Peyer's patch (tissue), 4 donors: Measurements from ENCODE around the gene GDF9. TPM values are rescaled to one million over a fixed set of nuclear protein-coding genes. Genes with fewer than 3 reads are reported as not detected.

Experiments used
- DNase-seq, 3 donors: peaks; one replicate each; pipeline ENCODE4 v3.0.0-alpha.2; 2017 to 2019
- H3K27ac ChIP-seq, 4 donors: fragments of 200-600 bp; sonication (generic); one replicate each; pipeline ENCODE4 v1.5.1; 2016 to 2019
- H3K27me3 ChIP-seq, 2 donors: fragments of 200-600 bp; sonication (generic); one replicate each; pipeline ENCODE4 v1.5.1; 2019
- H3K36me3 ChIP-seq, 3 donors: fragments of 200-600 bp; sonication (generic); one replicate each; pipeline ENCODE4 v1.5.1; 2016 to 2019
- H3K4me1 ChIP-seq, 4 donors: fragments of 200-600 bp; sonication (generic); one replicate each; pipeline ENCODE4 v1.5.1; 2016 to 2019
- H3K4me3 ChIP-seq, 4 donors: fragments of 200-600 bp; sonication (generic); 1 replicate in 3 of 4; 2 replicates in 1 of 4; pipeline ENCODE4 v1.5.1; 2016 to 2019; ENCODE audit warnings: mild to moderate bottlenecking in 1 of 4
- H3K9me3 ChIP-seq, 4 donors: fragments of 200-600 bp; sonication (generic); one replicate each; pipeline ENCODE4 v1.5.1; 2016 to 2019; ENCODE audit warnings: mild to moderate bottlenecking in 1 of 4
- CTCF ChIP-seq, 6 experiments: fragments of 450-650 bp in 4 of 6; fragments of 200-600 bp in 2 of 6; sonication (generic) in 1 of 6; IDR thresholded peaks; one replicate each; pipeline ENCODE4 v1.5.1; 2017 to 2019; ENCODE audit warnings: antibody characterized with exemption in 6 of 6, mild to moderate bottlenecking in 3 of 6, moderate library complexity in 1 of 6
- POLR2A ChIP-seq, 2 donors: fragments of 450-650 bp; IDR thresholded peaks; one replicate each; pipeline ENCODE4 v1.5.1; 2017; ENCODE audit warnings: antibody characterized with exemption in 2 of 2, mild to moderate bottlenecking in 2 of 2, moderate library complexity in 2 of 2
- total RNA-seq, 4 donors: library from RNA; depleted of rRNA; stranded (reverse); fragments of >200 nt; gene quantifications; one replicate each; pipeline ENCODE4 v1.1.0, GENCODE V29; 2016

GDF9 gene
- total RNA-seq, 4 donors from 2014 or later: 0.66 TPM; not detected in 3

DNA sequence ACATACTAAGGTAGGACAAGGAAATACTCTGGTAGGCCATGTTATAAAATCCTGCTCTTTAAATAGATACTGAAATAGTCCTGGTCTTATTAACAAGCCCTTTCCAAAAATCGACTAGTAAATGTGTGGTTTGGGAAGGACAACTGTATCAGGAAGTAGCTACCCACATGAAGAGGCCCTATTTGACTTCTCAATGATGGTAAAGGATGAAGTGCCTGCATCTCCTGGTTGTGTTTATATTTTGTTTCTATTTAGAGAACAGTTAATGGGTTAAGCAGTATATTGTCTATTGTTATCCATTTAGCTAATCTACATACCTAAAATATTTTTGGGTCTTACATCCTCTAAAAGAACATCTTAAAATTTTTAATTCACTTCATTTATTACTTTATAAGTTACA is 12.5 kb downstream of the GDF9 start:
- H3K4me3 ChIP-seq: no peak overlapping the region
- H3K27ac ChIP-seq: no peak overlapping the region
- H3K4me1 ChIP-seq: no peaks in the 10 kb centered on the region
- no peaks in the 10 kb centered on the region for H3K9me3 ChIP-seq
- TF ChIP-seq CTCF (IDR thresholded peaks at IDR 0.05): no peak
- no peak for TF ChIP-seq POLR2A (IDR thresholded peaks at IDR 0.05)
- H3K36me3 ChIP-seq: no peaks in the 10 kb centered on the region
- no peak for DNase-seq
- H3K27me3 ChIP-seq: no peaks in the 10 kb centered on the region

DNA sequence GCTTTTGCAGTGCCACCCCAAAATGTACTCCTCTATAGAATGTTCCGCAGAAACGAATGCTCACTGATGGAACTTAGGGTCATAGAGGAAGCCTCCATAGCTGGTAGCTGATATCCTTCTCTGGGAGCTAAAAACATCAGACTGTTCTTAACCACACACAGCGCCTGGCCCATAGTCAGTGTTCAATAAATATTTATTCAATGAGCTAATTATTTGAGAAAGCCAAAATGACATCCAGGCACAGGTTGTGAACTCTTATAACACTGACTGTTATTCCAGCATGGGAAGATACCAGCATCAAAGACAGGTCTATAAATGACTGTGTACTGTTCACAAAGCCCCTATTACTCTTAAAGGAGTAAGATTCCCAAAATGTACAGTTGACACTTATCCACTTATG is 12.9 kb downstream of the GDF9 start:
- Histone ChIP-seq H3K27ac (no peak overlapping the region), H3K36me3 (no peaks in the 10 kb centered on the region), H3K4me3 (no peak overlapping the region), H3K4me1 (no peaks in the 10 kb centered on the region), H3K9me3 (no peaks in the 10 kb centered on the region), H3K27me3 (no peaks in the 10 kb centered on the region)
- no peak for TF ChIP-seq POLR2A (IDR thresholded peaks at IDR 0.05)
- no peak for TF ChIP-seq CTCF (IDR thresholded peaks at IDR 0.05)
- no peak for DNase-seq

DNA sequence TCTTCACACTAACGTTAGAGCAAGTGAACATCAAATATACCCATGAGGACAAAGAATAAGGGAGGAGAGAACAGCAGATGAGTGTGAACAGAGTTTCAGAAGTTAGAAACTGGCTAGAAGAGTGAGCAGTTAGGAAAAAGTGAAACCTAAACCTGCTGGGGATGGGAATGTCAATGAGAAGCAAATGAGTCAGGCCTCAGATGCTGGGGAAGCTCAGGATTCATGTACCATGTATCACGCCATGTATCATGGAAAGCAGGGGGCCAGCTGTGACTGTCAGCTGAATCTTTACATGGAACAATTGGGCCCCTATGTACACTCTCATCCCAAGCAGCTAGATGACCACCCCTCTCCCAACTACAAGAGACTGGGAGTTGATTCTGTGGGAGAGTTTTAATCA is 16.2 kb downstream of the GDF9 start:
- TF ChIP-seq CTCF (IDR thresholded peaks at IDR 0.05) (no peak), POLR2A (IDR thresholded peaks at IDR 0.05) (no peak)
- no peak overlapping the region for H3K27ac ChIP-seq

GRCh38 chr5:132849347-132849746 is 16.9 kb downstream of the GDF9 start:
- TF ChIP-seq POLR2A (IDR thresholded peaks at IDR 0.05): no peak
- no peak for TF ChIP-seq CTCF (IDR thresholded peaks at IDR 0.05)
- Histone ChIP-seq H3K27ac (no peak overlapping the region), H3K4me3 (no peak overlapping the region), H3K27me3 (no peaks in the 10 kb centered on the region), H3K4me1 (no peaks in the 10 kb centered on the region), H3K36me3 (no peaks in the 10 kb centered on the region), H3K9me3 (no peaks in the 10 kb centered on the region)
- no peak for DNase-seq

More for the DNA sequence above, 16.2 kb downstream of the GDF9 start:
- H3K4me3 ChIP-seq: no peak overlapping the region
- H3K9me3 ChIP-seq: no peaks in the 10 kb centered on the region
- H3K36me3 ChIP-seq: no peaks in the 10 kb centered on the region
- no peak for DNase-seq
- H3K4me1 ChIP-seq: no peaks in the 10 kb centered on the region
- H3K27me3 ChIP-seq: no peaks in the 10 kb centered on the region

DNA sequence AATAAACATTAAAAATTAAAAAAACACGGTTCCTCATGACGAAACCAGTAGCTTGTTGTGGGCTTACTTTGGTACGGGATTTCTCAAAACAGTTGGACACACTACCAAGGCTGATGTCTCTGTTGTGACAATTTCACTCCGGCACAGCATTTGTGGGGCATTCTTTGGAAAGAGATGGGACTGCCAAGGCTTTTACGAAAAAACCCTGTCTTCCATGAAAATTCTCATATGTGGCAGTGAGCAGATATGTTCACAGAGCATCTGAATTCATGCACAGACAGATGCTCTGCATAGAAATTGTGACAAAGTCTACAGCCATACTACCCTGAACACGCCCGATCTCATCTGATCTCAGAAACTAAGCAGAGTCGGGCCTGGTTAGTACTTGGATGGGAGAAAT is 18.0 kb downstream of the GDF9 start:
- TF ChIP-seq POLR2A (IDR thresholded peaks at IDR 0.05) (no peak), CTCF (IDR thresholded peaks at IDR 0.05) (no peak)
- Histone ChIP-seq H3K9me3 (no peaks in the 10 kb centered on the region), H3K36me3 (no peaks in the 10 kb centered on the region), H3K27me3 (no peaks in the 10 kb centered on the region), H3K4me1 (no peaks in the 10 kb centered on the region), H3K4me3 (no peak overlapping the region), H3K27ac (no peak overlapping the region)
- no peak for DNase-seq

DNA sequence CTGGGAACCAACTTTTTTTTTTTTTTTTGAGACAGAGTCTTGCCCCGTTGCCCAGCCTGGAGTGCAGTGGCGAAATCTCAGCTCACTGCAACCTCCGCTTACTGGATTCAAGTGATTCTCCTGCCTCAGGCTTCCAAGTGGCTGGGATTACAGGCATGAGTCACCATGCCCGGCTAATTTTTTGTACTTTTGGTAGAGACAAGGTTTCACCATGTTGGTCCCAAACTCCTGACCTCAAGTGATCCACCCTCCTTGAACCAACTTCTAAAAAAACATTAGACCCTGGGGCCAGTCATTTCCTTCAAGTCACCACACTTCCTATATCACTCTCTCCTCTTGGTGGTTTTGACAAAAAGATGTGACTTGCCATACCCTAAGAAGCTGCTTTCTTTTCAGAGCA is 25.0 kb downstream of the GDF9 start:
- Histone ChIP-seq H3K4me1 (peaks cover 0 to 40% (median 4%) of the 10 kb centered on the region in 4 donors), H3K27ac (peak overlapping the region in 1 of 4 donors; percentile 91), H3K36me3 (no peaks in the 10 kb centered on the region), H3K27me3 (no peaks in the 10 kb centered on the region), H3K9me3 (no peaks in the 10 kb centered on the region), H3K4me3 (no peak overlapping the region)
- DNase-seq: no peak
- TF ChIP-seq CTCF (IDR thresholded peaks at IDR 0.05) (no peak), POLR2A (IDR thresholded peaks at IDR 0.05) (no peak)
